ENCODE results near the gene MXRA5.
"Not testable (repeated sequence)": the region's sequence is repeated elsewhere in the genome, so short reads cannot be mapped to it uniquely, and the experiment has no call there.

MXRA5 gene

GRCh38 chrX:3346501-3347259 is at the start of gene MXRA5:
Gene MXRA5 (minus strand): TSS chrX:3346652. CDS start chrX:3343833, 2,819 bp downstream.
- DNase-seq, result no peak

DNA sequence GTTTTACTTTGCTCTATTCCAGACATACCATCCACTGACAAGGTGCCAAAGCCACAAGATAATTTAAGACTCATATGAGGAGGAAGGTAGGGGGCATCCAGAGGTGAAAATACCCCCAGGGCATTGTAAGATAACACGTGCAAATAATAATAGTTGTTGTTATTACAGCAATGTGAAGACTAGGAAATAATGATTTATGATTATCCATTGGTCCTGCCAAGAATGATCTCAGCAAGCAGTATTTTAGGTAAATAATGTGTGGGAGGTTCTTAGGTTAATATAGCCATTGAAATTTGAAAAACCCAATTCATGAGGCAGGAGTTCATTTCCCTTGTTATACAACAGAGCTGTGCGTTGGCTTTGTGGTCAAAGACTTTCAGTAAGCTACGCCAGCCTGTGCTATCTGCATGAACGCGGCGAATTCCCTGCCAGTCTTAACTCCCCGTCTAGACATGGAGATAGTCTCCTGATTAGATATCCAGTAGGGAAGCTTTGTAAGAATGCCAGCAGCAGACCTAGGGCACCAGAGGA is 47.2 kb upstream of the MXRA5 start:
- no peak for DNase-seq

GRCh38 chrX:3393178-3393577 is 46.7 kb upstream of the MXRA5 start:
- DNase-seq, result no peak

GRCh38 chrX:3388457-3388856 is 42.0 kb upstream of the MXRA5 start:
- DNase-seq, result no peak

DNA sequence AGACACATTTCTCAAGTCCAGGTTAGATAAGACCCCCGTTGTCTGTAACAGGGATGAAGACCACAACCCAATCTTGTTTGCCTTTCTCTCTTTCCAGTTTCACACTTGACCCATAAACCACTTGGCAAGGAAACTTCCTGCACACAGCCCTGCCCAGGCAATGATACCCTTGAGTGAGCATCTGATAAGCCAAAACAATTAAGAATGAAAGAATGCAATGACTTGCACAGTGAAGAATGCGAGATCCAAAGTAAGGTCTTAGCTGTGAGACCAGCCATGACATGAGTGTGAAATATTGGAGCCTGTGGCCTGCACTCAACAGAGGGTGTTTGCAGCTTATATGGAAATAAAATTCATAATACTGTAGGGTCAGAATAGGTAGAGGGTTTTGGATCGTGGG is 37.9 kb upstream of the MXRA5 start:
- DNase-seq, result no peak

DNA sequence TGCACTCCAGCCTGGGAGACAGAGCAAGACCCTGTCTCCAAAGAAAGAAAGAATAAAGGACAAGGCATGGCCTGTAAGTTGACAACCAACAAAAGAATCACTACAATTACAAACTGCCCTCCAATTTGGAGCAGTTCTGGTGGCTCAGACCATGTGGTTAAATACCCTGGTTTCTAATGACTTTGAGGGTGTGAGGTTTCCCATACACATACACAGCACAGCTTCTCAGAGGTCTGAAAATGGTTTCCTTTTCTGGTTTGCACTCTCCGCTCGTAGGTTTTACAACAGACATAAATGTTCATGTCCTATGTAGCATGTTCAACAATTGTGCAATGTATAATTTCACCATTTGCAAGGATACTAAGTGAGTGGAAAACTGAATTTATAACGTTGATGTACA is 34.2 kb upstream of the MXRA5 start:
- no peak for DNase-seq

DNA sequence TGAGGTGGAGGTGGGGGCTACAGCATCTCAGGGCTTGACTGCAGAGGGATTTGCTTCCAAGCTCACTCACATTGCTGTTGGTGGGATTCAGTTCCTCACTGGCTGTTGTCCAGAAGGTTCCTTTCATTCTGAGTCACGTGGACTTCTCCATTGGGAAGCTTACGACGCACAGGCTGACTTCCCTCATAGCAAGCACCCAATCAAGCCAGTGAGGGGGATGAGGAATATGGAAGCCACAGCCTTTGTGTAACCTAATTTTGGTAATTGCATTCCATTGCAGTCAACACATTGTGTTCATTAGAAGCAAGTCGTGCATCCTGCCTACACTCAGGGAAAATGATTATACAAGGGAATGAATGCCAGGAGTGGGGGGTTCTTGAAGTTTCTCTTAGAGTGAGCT is 32.7 kb upstream of the MXRA5 start:
- DNase-seq, result no peak

DNA sequence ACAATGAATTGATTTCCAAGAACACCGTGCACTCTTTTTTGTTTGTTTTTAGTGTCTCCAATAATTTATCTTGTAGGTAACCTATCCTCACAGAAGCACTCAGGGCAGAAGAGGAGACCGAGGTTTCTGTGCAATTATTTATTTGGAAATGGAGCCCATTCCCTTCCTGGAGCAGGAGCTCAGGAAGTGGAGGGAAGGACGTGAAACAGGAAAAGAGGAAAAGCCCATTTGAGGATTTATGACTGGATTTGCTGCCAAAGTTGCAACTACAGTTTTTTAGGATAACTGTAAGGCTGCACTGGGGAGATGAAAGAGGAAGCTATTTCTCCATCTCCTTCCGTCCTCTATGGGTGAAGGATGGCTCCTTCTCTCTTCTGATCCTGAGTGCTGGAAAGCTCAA is 31.7 kb upstream of the MXRA5 start:
- no peak for DNase-seq

DNA sequence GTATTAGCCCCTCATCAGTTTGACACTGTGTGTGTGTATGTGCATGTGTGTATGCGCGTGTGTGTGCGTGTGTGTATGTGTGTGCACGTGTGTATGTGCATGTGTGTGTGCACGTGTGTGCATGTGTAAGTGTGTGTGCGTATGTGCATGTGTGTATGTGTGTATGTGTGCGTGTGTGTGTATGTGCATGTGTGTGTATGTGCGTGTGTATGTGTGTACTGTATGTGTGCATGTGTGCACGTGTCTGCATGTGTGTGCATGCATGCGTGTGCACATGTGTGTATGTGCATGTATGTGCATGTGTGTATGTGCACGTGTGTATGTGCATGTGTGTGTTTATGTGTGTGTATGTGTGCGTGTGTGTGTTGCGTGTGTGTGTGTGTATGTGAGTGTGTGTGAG is 31.1 kb upstream of the MXRA5 start:
- DNase-seq, result no peak

DNA sequence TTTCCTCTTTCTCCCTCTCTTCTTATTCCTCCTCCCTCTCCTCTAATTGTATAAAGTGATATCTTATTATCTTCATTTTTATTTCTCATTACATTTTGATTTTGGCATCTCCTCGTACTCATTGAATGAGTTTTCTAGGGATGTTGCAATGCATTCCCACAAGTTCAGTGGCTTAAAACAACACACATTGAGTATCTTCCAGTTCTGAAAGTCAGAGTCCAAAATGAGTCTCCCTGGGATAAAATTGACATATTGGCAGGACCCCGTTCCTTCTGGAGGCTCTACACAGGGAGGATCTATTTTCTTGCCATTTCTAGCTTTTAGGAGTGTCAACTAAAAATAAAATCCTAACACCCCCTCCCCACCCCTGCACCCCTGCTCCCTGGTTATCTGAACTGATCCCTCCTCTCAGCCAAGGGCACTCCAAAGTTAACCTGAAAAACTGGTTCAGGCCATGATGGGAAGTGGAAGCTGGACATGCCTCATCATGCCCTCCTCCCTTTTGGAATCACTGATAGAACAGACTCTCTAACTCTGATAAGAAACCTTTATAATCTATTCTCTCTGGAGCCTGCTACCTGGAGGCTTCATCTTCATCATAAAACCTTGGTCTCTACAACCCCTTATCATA is 29.5 kb upstream of the MXRA5 start:
- not testable (repeated sequence) for DNase-seq

GRCh38 chrX:3374108-3374800 is 27.8 kb upstream of the MXRA5 start:
- DNase-seq, result no peak

GRCh38 chrX:3371163-3371562 is 24.7 kb upstream of the MXRA5 start:
- no peak for DNase-seq

GRCh38 chrX:3370656-3371055 is 24.2 kb upstream of the MXRA5 start:
- no peak for DNase-seq

GRCh38 chrX:3362956-3363355 is 16.5 kb upstream of the MXRA5 start:
- no peak for DNase-seq

GRCh38 chrX:3360881-3361280 is 14.4 kb upstream of the MXRA5 start:
- no peak for DNase-seq

GRCh38 chrX:3352741-3353140 is 6.3 kb upstream of the MXRA5 start:
- not testable (repeated sequence) for DNase-seq

DNA sequence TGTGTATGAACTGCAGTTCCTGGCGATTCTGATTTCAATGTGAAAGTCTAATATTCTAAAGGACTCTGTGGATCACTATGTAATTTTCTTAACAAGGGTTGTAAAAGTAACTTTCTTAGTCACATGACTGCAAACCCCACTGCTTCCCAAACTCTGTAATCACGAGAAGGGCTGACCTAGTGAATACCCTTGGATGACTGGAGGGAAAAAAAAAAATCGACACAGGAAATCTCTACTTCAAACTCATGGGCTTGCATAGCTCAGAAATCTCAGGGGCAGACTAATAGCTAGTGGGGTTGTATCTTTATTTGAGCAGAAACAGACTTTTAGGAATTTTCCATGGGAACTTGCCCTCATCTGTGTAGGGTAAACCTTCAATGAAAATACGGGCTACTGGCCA is 4.8 kb upstream of the MXRA5 start:
- no peak for DNase-seq

DNA sequence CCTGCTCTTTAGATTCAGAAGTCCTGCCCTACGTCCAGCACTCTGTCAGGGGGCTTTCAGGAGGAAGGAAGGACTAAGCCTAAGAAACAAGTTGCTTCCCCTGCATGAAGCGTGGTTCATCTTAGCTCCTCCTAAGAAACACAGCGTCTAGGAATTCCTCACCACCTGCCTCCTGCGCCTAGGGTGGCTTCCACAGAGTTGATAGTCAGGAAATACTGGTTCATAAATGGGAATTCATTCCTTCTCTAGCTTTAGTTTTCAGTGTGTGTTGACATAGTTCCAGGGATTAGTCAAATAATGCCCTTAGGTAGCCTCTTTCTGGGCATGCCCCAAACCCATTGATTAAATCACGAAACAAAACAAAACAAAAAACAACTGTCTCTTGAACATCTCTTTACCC is 1.7 kb upstream of the MXRA5 start:
- no peak for DNase-seq

GRCh38 chrX:3345281-3346191 is 916 bp downstream of the MXRA5 start:
- no peak for DNase-seq

DNA sequence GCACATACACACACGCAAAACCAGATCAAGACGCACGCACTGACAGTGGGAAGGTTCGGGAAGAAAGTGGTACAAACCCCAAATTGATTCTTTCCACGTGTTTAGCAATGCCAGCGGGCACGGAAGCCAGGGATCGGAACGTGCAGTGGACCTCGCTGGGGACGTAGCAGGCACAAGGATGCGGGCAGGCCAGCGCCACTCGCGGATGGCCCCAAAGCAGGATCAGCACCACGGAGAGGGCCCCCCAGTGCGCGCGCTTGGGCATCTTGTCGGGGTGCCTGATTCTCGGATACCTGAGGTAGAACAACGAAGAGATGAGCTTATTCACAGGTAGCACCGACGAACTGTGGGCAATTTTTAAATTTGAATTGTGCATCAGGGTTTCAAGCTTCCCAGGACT is 2.9 kb downstream of the MXRA5 start:
- not testable (repeated sequence) for DNase-seq

DNA sequence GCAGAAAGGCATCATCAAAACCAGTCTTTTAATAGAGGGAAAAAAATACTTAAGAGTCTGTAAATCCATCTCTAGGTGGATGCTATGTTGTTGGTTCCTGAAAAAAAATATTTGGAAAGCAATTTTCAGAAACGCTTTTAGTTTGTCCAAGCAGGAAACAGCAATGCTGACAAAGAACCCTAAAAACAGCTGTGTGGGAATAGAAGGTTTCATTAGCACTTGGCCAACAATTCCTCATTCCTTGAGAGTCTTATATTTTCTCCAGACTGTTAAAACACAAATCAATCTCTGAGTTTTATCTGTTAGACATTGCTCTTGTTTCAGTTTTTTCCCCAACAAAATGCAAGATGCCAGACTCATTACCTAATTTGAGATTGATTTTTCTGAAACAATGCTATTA is 6.4 kb downstream of the MXRA5 start:
- DNase-seq, result no peak

DNA sequence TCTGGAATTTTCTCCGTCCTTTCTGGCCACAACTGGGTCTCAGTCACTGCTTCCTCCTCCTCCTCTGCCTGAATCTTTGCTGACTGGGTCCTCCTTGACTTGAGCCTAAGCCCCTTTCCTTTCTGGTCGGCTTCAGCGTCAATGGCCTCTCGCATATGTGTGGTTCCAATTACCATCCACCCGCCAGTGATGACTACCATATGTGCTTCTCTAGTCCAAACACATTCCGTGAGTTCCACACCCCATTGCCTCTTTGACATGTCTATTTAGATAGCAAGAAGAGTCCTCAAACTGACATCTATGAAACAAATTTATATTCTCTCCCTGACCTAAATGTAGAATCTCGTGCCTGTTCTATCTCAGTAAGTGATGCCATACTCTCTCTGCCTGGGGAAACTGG is 19.8 kb downstream of the MXRA5 start:
- DNase-seq, result no peak
